Measurements from ENCODE around the gene IGFBP2. TPM values are rescaled to one million over a fixed set of nuclear protein-coding genes. Genes with fewer than 3 reads are reported as not detected.

The IGFBP2 gene
- total RNA-seq, 1 experiment from 2014 or later, result 363 TPM

GRCh38 chr2:216626875-216627245 lies 6.4 kb upstream of the IGFBP2 start:
- H3K36me3 Mint-ChIP-seq (ENCODE audit: insufficient read depth in 1 of 3, low read depth in 3 of 3), result no peaks in the 10 kb centered on the region
- no peak overlapping the region for H3K56ac ChIP-seq (ENCODE audit: insufficient read length, low read depth, low read length)
- no peaks in the 10 kb centered on the region for H4K20me1 ChIP-seq (ENCODE audit: control insufficient read depth, insufficient read depth, insufficient read length)
- H4K8ac ChIP-seq (replicated peaks; ENCODE audit: insufficient read length, low read depth, low read length), result no peak overlapping the region
- no peak overlapping the region for H3T11ph ChIP-seq (ENCODE audit: low read length)
- H3K4me1 Mint-ChIP-seq, result peaks cover 18 to 23% of the 10 kb centered on the region in 2 experiments
- H3K23ac ChIP-seq (ENCODE audit: insufficient read length, low read depth, low read length), result no peak overlapping the region
- no peaks in the 10 kb centered on the region for H3K27me3 ChIP-seq (ENCODE audit: insufficient read depth, low read length)
- no peak overlapping the region for H3K18ac ChIP-seq (ENCODE audit: insufficient read length, low read depth, low read length)
- no peak overlapping the region for H4K5ac ChIP-seq (ENCODE audit: insufficient read length, low read depth, low read length)
- H2BK20ac ChIP-seq (ENCODE audit: low read depth, low read length, poor library complexity, severe bottlenecking), result no peak overlapping the region
- H2AK5ac ChIP-seq (ENCODE audit: insufficient read length, low read length), result no peak overlapping the region
- no peak overlapping the region for H2BK15ac ChIP-seq (ENCODE audit: low read depth, low read length)
- no peak overlapping the region for H2BK120ac ChIP-seq (ENCODE audit: low read depth, low read length, poor library complexity, severe bottlenecking)
- H4K91ac ChIP-seq (ENCODE audit: insufficient read length, low read depth, low read length), result no peak overlapping the region
- H3K27me3 Mint-ChIP-seq (ENCODE audit: low read depth), result peaks cover 7% of the 10 kb centered on the region
- no peaks in the 10 kb centered on the region for H3K23me2 ChIP-seq (ENCODE audit: insufficient read length, low read depth, low read length, poor library complexity, severe bottlenecking)
- DNase-seq, result no peak
- TF ChIP-seq CTCF (conservative IDR thresholded peaks at IDR 0.05), result no peak
- no peak overlapping the region for H3K27ac Mint-ChIP-seq
- WGBS (ENCODE audit: extremely low coverage, insufficient read length, low lambda C conversion rate), result no CpG with 5 or more reads among the region's 2 CpGs
- H3K4me3 Mint-ChIP-seq, result no peak overlapping the region; a peak in 1 of 5 replicates
- no peaks in the 10 kb centered on the region for H3K9me3 ChIP-seq (ENCODE audit: control insufficient read depth, low read depth, low read length)
- H3K9ac ChIP-seq (ENCODE audit: extremely low read depth, insufficient read length, low read length), result no peak overlapping the region
- H2AFZ ChIP-seq (ENCODE audit: low read length), result no peak overlapping the region
- H3K4me2 ChIP-seq (ENCODE audit: insufficient read depth, insufficient read length, low read length), result no peak overlapping the region
- H3K9me3 Mint-ChIP-seq, result no peaks in the 10 kb centered on the region
- H3K4ac ChIP-seq (ENCODE audit: low read depth, low read length), result no peak overlapping the region
- no peak overlapping the region for H2BK5ac ChIP-seq (ENCODE audit: insufficient read length, low read length)
- no peak overlapping the region for H3K14ac ChIP-seq (ENCODE audit: insufficient read depth, low read length)
- no peaks in the 10 kb centered on the region for H3K79me2 ChIP-seq (ENCODE audit: insufficient read depth, low read length)
- no peaks in the 10 kb centered on the region for H3K79me1 ChIP-seq (ENCODE audit: insufficient read depth, low read depth, low read length, poor library complexity, severe bottlenecking)
- no peak overlapping the region for H2BK12ac ChIP-seq (ENCODE audit: insufficient read length, low read depth, low read length)
- H3K4me1 ChIP-seq (ENCODE audit: insufficient read depth, low read length), result no peaks in the 10 kb centered on the region
- no peak overlapping the region for H3K27ac ChIP-seq (ENCODE audit: insufficient read length, low read depth, low read length)
